ENCODE measurements around the gene IQCK.
A peak's percentile ranks its signal among the peaks of the same experiment; 100 is the strongest.

The IQCK gene

DNA sequence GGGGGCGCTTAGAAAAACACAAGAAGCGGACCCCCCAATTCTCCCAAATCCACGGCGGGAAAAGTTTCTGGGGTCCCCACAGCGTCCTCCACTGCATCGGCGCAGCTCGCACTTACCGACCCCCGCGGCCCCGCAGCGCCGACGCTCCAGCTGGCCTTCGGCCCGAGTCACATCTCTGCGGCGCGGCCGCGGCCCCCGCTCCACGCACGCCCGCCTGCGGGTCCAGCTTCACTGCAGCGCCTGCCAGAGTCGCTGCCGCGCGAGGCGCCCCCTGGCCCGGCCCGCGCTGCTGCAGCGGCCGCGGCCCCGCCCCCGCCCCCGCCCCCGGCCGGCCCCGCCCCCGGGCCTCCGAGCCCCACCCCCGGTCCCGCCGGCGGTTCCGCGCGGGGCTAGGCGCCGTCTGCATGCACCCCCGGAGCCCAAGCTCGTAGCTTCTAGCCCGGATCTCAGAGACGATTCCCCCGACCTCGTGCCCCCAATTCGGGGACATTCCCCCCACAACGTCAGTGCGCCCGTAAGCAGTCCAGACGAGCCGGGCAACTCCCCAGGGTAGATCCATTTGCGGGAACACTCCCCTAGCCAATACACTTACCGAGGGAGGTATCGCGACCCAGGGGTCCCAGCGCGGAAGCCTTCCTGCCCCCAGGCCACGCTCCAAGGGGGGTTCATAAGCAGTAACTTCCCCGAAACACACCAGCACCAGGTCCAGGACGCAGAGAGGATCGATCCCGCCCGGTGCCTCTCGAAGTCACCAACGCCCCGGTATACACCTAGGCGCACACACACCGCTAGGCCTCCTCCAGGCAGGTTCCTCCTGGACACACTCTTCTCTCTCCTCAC is 166.8 kb downstream of the IQCK start, which contains the start of gene GPRC5B:
Gene GPRC5B, minus strand, starts transcription at position 238 of the 840 bp plus-strand sequence. CDS start 12,003 bp downstream, outside the sequence.
- peak; percentile 73 for DNase-seq (ENCODE audit: low read depth)

DNA sequence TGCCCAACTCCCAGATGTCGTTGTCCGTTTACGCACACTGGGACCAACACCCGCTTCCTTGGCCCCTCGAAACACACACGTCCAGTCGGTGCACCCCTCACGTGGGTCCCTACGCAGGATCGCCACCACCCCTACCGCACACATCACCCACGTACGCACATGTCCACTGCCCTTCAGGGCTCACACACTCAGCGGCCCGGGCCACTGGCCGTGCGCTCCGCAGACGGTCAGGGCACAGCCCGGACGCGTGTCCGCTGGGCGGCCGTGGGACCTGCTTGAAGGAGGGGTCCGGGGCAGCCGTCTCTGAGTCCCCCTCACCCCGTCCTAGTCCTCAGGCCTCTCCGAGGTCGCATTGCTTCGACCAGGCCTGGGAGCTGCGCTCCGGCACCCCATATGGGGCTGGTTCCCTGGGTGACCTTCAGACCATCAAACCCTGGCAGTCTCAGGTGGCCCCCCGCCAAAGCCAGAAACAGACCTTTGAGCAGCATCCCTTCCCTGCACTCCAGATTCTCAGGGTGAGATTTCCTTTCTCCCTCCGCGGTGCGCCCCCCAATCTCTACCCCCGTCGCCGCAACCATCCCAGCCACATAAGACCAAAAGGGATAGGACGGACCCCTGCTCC is 167.5 kb downstream of the IQCK start:
- Histone ChIP-seq H3K36me3 (ENCODE audit: control insufficient read depth, insufficient read depth, low read length, severe bottlenecking) (no peaks in the 10 kb centered on the region), H3K9me3 (ENCODE audit: control insufficient read depth, low read length) (peaks cover under 1% of the 10 kb centered on the region), H3K4me1 (ENCODE audit: control insufficient read depth, insufficient read depth, low read length) (peaks cover 13% of the 10 kb centered on the region), H3K27me3 (replicated peaks; ENCODE audit: control insufficient read depth, insufficient read depth, low read length) (peaks cover 9% of the 10 kb centered on the region), H3K9ac (ENCODE audit: low read length) (peak overlapping the region; percentile 68), H3K4me3 (ENCODE audit: low read length) (peak overlapping the region; percentile 83)
- DNase-seq (ENCODE audit: low read depth) = no peak

More for the DNA sequence above, 166.8 kb downstream of the IQCK start, which contains the start of gene GPRC5B:
- H3K27me3 ChIP-seq (replicated peaks; ENCODE audit: control insufficient read depth, insufficient read depth, low read length) = peaks cover 5% of the 10 kb centered on the region
- H3K4me1 ChIP-seq (ENCODE audit: control insufficient read depth, insufficient read depth, low read length) = peaks cover 13% of the 10 kb centered on the region
- no peaks in the 10 kb centered on the region for H3K36me3 ChIP-seq (ENCODE audit: control insufficient read depth, insufficient read depth, low read length, severe bottlenecking)
- no peaks in the 10 kb centered on the region for H3K9me3 ChIP-seq (ENCODE audit: control insufficient read depth, low read length)
- H3K4me3 ChIP-seq (ENCODE audit: low read length) = peak within 1 kb of the TSS; percentile 83
- peak within 1 kb of the TSS; percentile 82 for H3K9ac ChIP-seq (ENCODE audit: low read length)

DNA sequence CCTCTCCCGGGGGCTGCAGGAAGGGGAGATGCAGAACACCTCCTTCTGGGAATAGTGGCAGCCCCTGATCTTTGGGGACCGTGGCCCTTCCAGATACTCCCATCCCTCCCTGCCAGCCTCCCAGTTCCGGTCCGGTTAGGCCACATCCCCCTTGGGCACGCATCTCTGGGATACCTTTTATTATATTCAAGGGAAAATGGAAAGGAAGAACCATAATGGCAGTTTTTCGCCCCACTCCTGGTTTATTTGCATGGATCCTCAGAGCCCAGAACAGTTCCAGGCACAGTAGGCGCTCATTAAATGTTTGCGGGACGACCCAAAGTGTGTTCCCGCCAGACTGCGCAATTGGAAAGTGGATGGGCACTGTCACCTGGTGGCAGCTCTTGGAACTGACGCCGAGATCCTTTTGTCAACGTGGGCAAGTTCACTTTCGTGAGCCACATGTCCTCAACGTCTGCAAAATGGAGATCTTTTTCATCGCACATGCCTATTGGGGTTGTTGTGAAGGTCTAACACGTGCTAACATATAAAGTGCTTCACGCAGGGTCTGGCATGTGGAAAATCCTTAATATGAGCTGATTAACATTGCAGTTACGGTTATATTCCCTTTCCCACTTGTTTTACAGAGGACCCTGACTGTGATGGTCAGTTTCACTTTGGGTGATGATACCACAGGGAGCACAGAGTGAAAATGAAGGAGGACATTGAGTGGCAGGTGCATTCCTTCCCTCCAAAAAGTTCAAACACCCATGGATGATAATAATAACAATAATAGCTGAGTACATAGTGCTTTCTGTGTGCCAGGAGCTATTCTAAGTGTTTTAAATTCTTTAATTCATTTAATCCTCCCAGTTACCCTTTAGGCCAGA is 168.2 kb downstream of the IQCK start:
- DNase-seq (ENCODE audit: low read depth) = peak; percentile 88
- peaks cover 13% of the 10 kb centered on the region for H3K4me1 ChIP-seq (ENCODE audit: control insufficient read depth, insufficient read depth, low read length)
- peak overlapping the region; percentile 48 for H3K4me3 ChIP-seq (ENCODE audit: low read length)
- peaks cover 15% of the 10 kb centered on the region for H3K27me3 ChIP-seq (replicated peaks; ENCODE audit: control insufficient read depth, insufficient read depth, low read length)
- peaks cover 5% of the 10 kb centered on the region for H3K9me3 ChIP-seq (ENCODE audit: control insufficient read depth, low read length)
- H3K36me3 ChIP-seq (ENCODE audit: control insufficient read depth, insufficient read depth, low read length, severe bottlenecking) = no peaks in the 10 kb centered on the region
- no peak overlapping the region for H3K9ac ChIP-seq (ENCODE audit: low read length)

DNA sequence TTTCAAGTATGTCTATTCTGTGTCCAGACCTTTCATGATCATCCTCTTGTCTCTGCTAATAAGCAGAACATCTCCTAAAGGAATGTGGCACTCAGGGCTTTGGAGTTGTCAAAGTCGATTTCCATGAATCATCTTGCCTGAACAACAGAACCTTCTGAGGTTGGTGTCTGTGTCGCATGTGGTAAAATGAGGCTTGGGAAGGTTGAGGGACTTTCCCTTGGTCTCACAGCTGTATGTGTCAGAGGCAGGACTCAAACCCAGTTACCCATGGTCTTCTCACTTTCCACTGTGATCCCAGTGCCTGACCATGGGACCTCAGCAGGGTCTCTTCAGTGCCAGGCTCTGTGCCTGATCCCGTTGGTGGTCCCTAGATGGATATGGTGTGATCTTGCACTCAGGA is 170.8 kb downstream of the IQCK start:
- Histone ChIP-seq H3K27me3 (replicated peaks; ENCODE audit: control insufficient read depth, insufficient read depth, low read length) (peaks cover 18% of the 10 kb centered on the region), H3K9me3 (ENCODE audit: control insufficient read depth, low read length) (peaks cover 5% of the 10 kb centered on the region), H3K9ac (ENCODE audit: low read length) (no peak overlapping the region), H3K36me3 (ENCODE audit: control insufficient read depth, insufficient read depth, low read length, severe bottlenecking) (no peaks in the 10 kb centered on the region), H3K4me3 (ENCODE audit: low read length) (no peak overlapping the region), H3K4me1 (ENCODE audit: control insufficient read depth, insufficient read depth, low read length) (peaks cover 7% of the 10 kb centered on the region)
- DNase-seq (ENCODE audit: low read depth) = no peak

DNA sequence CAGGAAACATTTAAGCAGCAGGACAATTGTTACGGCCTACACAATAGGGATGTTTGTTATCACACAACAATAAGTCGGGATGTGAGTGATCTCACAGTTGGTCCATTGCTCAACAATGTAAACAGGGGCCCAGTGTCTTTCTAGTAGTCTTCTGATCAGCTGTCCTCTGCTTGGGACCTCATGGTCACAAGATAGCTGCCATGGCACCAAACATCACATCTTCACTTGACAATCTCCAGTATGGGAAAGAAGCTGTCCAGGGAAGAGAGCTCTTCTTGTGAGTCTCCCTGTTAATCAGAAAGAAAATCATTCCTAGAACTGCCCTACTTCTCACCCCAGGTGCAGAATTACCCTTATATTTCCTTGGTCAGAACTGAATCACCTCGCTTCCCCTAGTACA is 172.8 kb downstream of the IQCK start:
- H3K4me3 ChIP-seq (ENCODE audit: low read length) = no peak overlapping the region

DNA sequence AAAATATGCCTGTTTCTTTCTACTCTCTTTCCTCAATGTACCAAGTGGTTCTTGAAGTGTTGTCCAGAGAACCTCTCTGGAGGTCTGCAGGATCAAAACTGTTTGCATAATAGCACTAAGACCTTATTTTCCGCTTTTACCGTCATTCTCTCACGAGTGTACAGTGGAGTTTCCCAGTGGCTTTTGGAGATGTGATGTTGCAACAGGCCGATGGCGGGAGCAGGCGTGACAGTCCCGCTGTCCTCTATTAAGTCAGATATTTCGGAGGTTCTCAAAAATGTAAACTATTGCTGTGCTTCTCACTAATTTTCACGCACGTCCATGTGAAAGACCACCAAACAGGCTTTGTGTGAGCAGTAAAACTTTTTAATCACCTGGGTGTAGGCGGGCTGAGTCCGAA is 174.8 kb downstream of the IQCK start:
- H3K27me3 ChIP-seq (replicated peaks; ENCODE audit: control insufficient read depth, insufficient read depth, low read length) = peaks cover 30% of the 10 kb centered on the region

More for the DNA sequence above, 172.8 kb downstream of the IQCK start:
- H3K9ac ChIP-seq (ENCODE audit: low read length) = no peak overlapping the region
- H3K27me3 ChIP-seq (replicated peaks; ENCODE audit: control insufficient read depth, insufficient read depth, low read length) = peaks cover 23% of the 10 kb centered on the region
- no peak for DNase-seq (ENCODE audit: low read depth)
- H3K4me1 ChIP-seq (ENCODE audit: control insufficient read depth, insufficient read depth, low read length) = no peaks in the 10 kb centered on the region
- H3K9me3 ChIP-seq (ENCODE audit: control insufficient read depth, low read length) = peaks cover 5% of the 10 kb centered on the region
- no peaks in the 10 kb centered on the region for H3K36me3 ChIP-seq (ENCODE audit: control insufficient read depth, insufficient read depth, low read length, severe bottlenecking)

DNA sequence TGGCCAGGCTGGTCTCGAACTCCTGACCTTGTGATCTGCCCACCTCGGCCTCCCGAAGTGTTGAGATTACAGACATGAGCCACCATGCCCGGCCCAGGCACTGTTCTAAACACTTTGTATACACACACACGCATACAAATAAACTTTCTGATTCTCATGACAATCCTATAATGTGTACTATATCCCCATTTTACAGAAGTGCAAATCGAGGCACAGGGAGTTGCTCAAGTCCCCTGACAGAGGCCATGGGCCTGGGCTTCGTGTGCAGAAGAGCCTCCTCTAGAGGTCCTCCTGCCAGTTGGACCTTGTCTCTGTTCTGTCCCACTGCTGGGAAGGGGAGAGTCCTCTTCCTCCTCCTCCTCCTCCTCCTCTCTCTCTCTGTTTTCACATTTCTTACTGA is 176.5 kb downstream of the IQCK start:
- Histone ChIP-seq H3K9ac (ENCODE audit: low read length) (no peak overlapping the region), H3K4me3 (ENCODE audit: low read length) (no peak overlapping the region), H3K4me1 (ENCODE audit: control insufficient read depth, insufficient read depth, low read length) (no peaks in the 10 kb centered on the region), H3K27me3 (replicated peaks; ENCODE audit: control insufficient read depth, insufficient read depth, low read length) (peaks cover 36% of the 10 kb centered on the region), H3K36me3 (ENCODE audit: control insufficient read depth, insufficient read depth, low read length, severe bottlenecking) (no peaks in the 10 kb centered on the region), H3K9me3 (ENCODE audit: control insufficient read depth, low read length) (peaks cover 5% of the 10 kb centered on the region)
- no peak for DNase-seq (ENCODE audit: low read depth)

More for the DNA sequence above, 174.8 kb downstream of the IQCK start:
- Histone ChIP-seq H3K36me3 (ENCODE audit: control insufficient read depth, insufficient read depth, low read length, severe bottlenecking) (no peaks in the 10 kb centered on the region), H3K9me3 (ENCODE audit: control insufficient read depth, low read length) (peaks cover 5% of the 10 kb centered on the region), H3K4me1 (ENCODE audit: control insufficient read depth, insufficient read depth, low read length) (no peaks in the 10 kb centered on the region), H3K9ac (ENCODE audit: low read length) (no peak overlapping the region), H3K4me3 (ENCODE audit: low read length) (no peak overlapping the region)
- no peak for DNase-seq (ENCODE audit: low read depth)

DNA sequence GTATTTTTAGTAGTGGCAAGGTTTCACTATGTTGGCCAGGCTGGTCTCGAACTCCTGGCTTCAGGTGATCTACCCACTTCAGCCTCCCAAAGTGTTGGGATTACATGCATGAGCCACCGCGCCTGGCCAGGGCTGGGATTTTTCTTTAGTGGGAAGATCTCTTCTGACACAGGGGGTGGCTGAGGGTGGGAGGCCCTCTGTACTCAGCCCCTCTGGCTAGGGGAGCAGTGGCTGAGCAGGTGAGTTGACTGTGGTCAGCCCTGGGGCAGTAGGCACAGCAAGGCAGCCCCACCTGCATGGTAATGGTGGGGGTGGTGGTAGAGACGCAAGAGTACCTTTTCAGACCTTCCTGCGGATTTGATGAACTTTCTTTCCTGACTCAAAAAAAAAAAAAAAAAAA is 178.9 kb downstream of the IQCK start:
- Histone ChIP-seq H3K4me1 (ENCODE audit: control insufficient read depth, insufficient read depth, low read length) (no peaks in the 10 kb centered on the region), H3K9me3 (ENCODE audit: control insufficient read depth, low read length) (no peaks in the 10 kb centered on the region), H3K4me3 (ENCODE audit: low read length) (no peak overlapping the region), H3K36me3 (ENCODE audit: control insufficient read depth, insufficient read depth, low read length, severe bottlenecking) (no peaks in the 10 kb centered on the region), H3K9ac (ENCODE audit: low read length) (no peak overlapping the region), H3K27me3 (replicated peaks; ENCODE audit: control insufficient read depth, insufficient read depth, low read length) (peaks cover 26% of the 10 kb centered on the region)
- DNase-seq (ENCODE audit: low read depth) = no peak

DNA sequence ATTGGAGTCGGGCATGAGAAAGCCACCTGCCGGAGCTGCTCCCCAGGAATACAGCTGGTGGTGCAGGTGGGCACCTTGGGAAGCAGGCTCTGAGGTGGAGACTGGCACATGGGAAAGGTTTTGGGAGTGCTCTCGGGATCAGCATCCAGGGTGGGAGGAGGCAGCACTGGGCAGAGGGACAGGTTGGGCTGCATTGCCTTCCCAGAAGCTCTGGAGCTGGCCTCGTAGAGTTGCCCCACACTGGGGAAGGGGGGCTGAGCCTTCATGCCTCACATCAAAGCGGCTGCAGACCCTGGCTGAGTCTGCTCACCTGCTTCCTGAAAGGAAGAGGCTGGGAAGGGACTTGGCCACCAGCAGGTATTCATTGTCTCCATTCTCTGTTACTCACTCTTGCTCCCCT is 180.1 kb downstream of the IQCK start:
- Histone ChIP-seq H3K9me3 (ENCODE audit: control insufficient read depth, low read length) (no peaks in the 10 kb centered on the region), H3K4me3 (ENCODE audit: low read length) (no peak overlapping the region), H3K36me3 (ENCODE audit: control insufficient read depth, insufficient read depth, low read length, severe bottlenecking) (no peaks in the 10 kb centered on the region), H3K27me3 (replicated peaks; ENCODE audit: control insufficient read depth, insufficient read depth, low read length) (peaks cover 26% of the 10 kb centered on the region), H3K9ac (ENCODE audit: low read length) (no peak overlapping the region), H3K4me1 (ENCODE audit: control insufficient read depth, insufficient read depth, low read length) (no peaks in the 10 kb centered on the region)
- no peak for DNase-seq (ENCODE audit: low read depth)

DNA sequence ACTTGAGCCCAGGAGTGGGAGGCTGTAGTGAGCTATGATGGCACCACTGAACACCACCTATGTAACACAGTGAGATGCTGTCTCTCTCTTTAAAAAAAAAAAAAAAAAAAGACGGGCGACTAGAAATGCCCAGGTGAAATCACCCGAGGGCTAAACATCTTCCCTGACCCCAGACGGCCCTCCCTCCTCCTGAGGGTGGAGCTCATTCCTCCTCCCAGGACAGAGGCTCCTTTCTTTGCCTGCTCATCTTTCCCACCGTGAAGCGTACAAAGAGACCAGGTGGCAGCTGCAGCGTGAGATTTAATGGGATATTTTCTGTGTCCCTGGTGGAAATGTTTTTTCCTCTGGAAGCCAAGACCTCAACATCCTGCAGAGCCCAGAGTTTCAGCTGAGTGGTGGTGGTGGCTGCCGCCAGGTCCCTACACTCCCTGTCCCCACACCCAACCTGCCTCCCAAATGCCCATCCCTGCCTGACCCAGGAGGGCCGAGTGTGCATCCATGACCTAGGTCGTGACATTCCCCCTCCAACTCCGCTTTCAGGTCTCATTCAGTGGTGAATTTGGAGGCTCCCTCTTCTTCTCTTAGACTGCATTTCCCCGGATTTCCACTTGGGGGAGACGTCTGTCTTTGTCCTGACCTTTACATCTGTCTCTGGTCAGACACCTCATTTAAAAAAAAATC is 181.0 kb downstream of the IQCK start:
- H3K4me1 ChIP-seq (ENCODE audit: control insufficient read depth, insufficient read depth, low read length) = no peaks in the 10 kb centered on the region
- peaks cover 29% of the 10 kb centered on the region for H3K27me3 ChIP-seq (replicated peaks; ENCODE audit: control insufficient read depth, insufficient read depth, low read length)
- no peak overlapping the region for H3K9ac ChIP-seq (ENCODE audit: low read length)
- no peaks in the 10 kb centered on the region for H3K36me3 ChIP-seq (ENCODE audit: control insufficient read depth, insufficient read depth, low read length, severe bottlenecking)
- H3K4me3 ChIP-seq (ENCODE audit: low read length) = no peak overlapping the region
- DNase-seq (ENCODE audit: low read depth) = peak; percentile 78
- no peaks in the 10 kb centered on the region for H3K9me3 ChIP-seq (ENCODE audit: control insufficient read depth, low read length)
